Mesenchymal stem cell (in vitro differentiated cells and primary cell): ENCODE data around the gene DDIT4.
A peak's percentile ranks its signal among the peaks of the same experiment; 100 is the strongest.
"Not testable (repeated sequence)": the region's sequence is repeated elsewhere in the genome, so short reads cannot be mapped to it uniquely, and the experiment has no call there.

ENCODE experiments used
- DNase-seq: peaks from one replicate; pipeline ENCODE4 v3.0.0-alpha.2; 2013
- H2AFZ ChIP-seq: one replicate; pipeline ENCODE4 v1.6.1; 2013; ENCODE audit warnings: low read depth, mild to moderate bottlenecking, control low read depth, inconsistent platforms, low read length, moderate library complexity
- H2AK5ac ChIP-seq: 2 replicates; pipeline ENCODE4 v1.6.1; 2013; ENCODE audit warnings: low read length, moderate library complexity, mild to moderate bottlenecking, inconsistent platforms; ENCODE audit not compliant: severe bottlenecking
- H2BK120ac ChIP-seq: one replicate; pipeline ENCODE4 v1.6.1; 2013; ENCODE audit warnings: low read depth, mild to moderate bottlenecking, inconsistent platforms, low read length, moderate library complexity
- H2BK12ac ChIP-seq, 2 experiments: one replicate each; pipeline ENCODE4 v1.6.1; 2013; ENCODE audit warnings: inconsistent platforms in 2 of 2, low read length in 2 of 2, mild to moderate bottlenecking in 2 of 2, moderate library complexity in 2 of 2, control low read depth in 1 of 2
- H2BK15ac ChIP-seq: one replicate; pipeline ENCODE4 v1.6.1; 2013; ENCODE audit warnings: mild to moderate bottlenecking, low read depth, inconsistent platforms; ENCODE audit not compliant: poor library complexity, severe bottlenecking
- H2BK5ac ChIP-seq: 2 replicates; pipeline ENCODE4 v1.6.1; 2013; ENCODE audit warnings: low read depth, mild to moderate bottlenecking, low read length, control low read depth, inconsistent platforms; ENCODE audit not compliant: poor library complexity, severe bottlenecking
- H3K14ac ChIP-seq, 2 experiments: one replicate each; pipeline ENCODE4 v1.6.1; 2013; ENCODE audit warnings: inconsistent platforms in 2 of 2, low read length in 2 of 2, control low read depth in 1 of 2, mild to moderate bottlenecking in 1 of 2, moderate library complexity in 1 of 2
- H3K18ac ChIP-seq, 2 experiments: one replicate each; pipeline ENCODE4 v1.6.1; 2013; ENCODE audit warnings: inconsistent platforms in 2 of 2, low read length in 2 of 2, control low read depth in 1 of 2, low read depth in 1 of 2, mild to moderate bottlenecking in 1 of 2
- H3K23ac ChIP-seq, 2 experiments: one replicate each; pipeline ENCODE4 v1.6.1; 2013; ENCODE audit warnings: inconsistent platforms in 2 of 2, low read length in 2 of 2, mild to moderate bottlenecking in 2 of 2, moderate library complexity in 2 of 2, control low read depth in 1 of 2
- H3K27ac ChIP-seq: 2 replicates; pipeline ENCODE4 v1.5.1; 2013; ENCODE audit warnings: mild to moderate bottlenecking, moderate library complexity, low read length, control low read depth, inconsistent platforms; ENCODE audit not compliant: poor library complexity, severe bottlenecking
- H3K27me3 ChIP-seq, 2 experiments: 2 replicates each; pipeline versions ENCODE4 v1.6.1 to v1.7.0; 2013; ENCODE audit warnings: low read length in 2 of 2, mild to moderate bottlenecking in 2 of 2, moderate library complexity in 2 of 2, control low read depth in 1 of 2, inconsistent platforms in 1 of 2; ENCODE audit not compliant: control insufficient read depth in 1 of 2, insufficient read depth in 1 of 2
- H3K36me3 ChIP-seq, 2 experiments: 2 replicates each; pipeline versions ENCODE4 v1.6.1 to v1.7.0; 2013; ENCODE audit warnings: low read length in 2 of 2, control low read depth in 1 of 2, inconsistent platforms in 1 of 2, low read depth in 1 of 2, mild to moderate bottlenecking in 1 of 2; ENCODE audit not compliant: insufficient read depth in 2 of 2, control insufficient read depth in 1 of 2
- H3K4ac ChIP-seq, 2 experiments: one replicate each; pipeline ENCODE4 v1.6.1; 2013; ENCODE audit warnings: inconsistent platforms in 2 of 2, low read length in 2 of 2, mild to moderate bottlenecking in 2 of 2, moderate library complexity in 2 of 2, control low read depth in 1 of 2, low read depth in 1 of 2
- H3K4me1 ChIP-seq: 2 replicates; pipeline ENCODE4 v1.6.1; 2013; ENCODE audit warnings: low read depth, low read length, control low read depth; ENCODE audit not compliant: control insufficient read depth, insufficient read depth
- H3K4me2 ChIP-seq: 2 replicates; pipeline ENCODE4 v1.6.1; 2013; ENCODE audit warnings: low read length, mild to moderate bottlenecking, inconsistent platforms; ENCODE audit not compliant: poor library complexity, severe bottlenecking
- H3K4me3 ChIP-seq, 2 experiments: 2 replicates each; pipeline versions ENCODE4 v1.5.1 to v1.7.0; 2013; ENCODE audit warnings: low read length in 2 of 2, mild to moderate bottlenecking in 2 of 2, control low read depth in 1 of 2, low read depth in 1 of 2; ENCODE audit not compliant: insufficient read depth in 1 of 2
- H3K79me1 ChIP-seq: replicated peaks from 2 replicates; pipeline ENCODE4 v1.6.1; 2013; ENCODE audit warnings: mild to moderate bottlenecking, control low read depth, low read length, inconsistent platforms; ENCODE audit not compliant: poor library complexity, severe bottlenecking
- H3K9ac ChIP-seq: 2 replicates; pipeline ENCODE4 v1.7.0; 2013; ENCODE audit warnings: mild to moderate bottlenecking, low read length, moderate library complexity
- H3K9me3 ChIP-seq: 2 replicates; pipeline ENCODE4 v1.7.0; 2013; ENCODE audit warnings: mild to moderate bottlenecking, low read length; ENCODE audit not compliant: control insufficient read depth
- H4K8ac ChIP-seq: one replicate; pipeline ENCODE4 v1.6.1; 2013; ENCODE audit warnings: inconsistent platforms, mild to moderate bottlenecking, low read length, moderate library complexity
- H4K91ac ChIP-seq: one replicate; pipeline ENCODE4 v1.6.1; 2013; ENCODE audit warnings: mild to moderate bottlenecking, low read length, inconsistent platforms
- WGBS: methylation state at CpG from one replicate; pipeline ENCODE4 v1.1.7; 2013; ENCODE audit warnings: mixed read lengths; 5-methylcytosine and 5-hydroxymethylcytosine counted together

DDIT4 gene

GRCh38 chr10:72245949-72246525 is 27.7 kb upstream of the DDIT4 start:
- WGBS, result 89% methylated on average over 3 of the region's 3 CpGs
- H3K18ac ChIP-seq, result peak overlapping the region; percentile 85 to 91

GRCh38 chr10:72248468-72249151 is 25.1 kb upstream of the DDIT4 start:
- H2BK5ac ChIP-seq, result no peak overlapping the region

More at GRCh38 chr10:72245949-72246525, 27.7 kb upstream of the DDIT4 start:
- Histone ChIP-seq H2BK12ac (peak overlapping the region; percentile 88 to 100), H3K4me1 (peaks cover 19% of the 10 kb centered on the region), H2BK5ac (no peak overlapping the region), H3K4me3 (no peak overlapping the region), H2BK120ac (peak overlapping the region; percentile 87), H2BK15ac (peak overlapping the region; percentile 54), H3K9me3 (no peaks in the 10 kb centered on the region), H3K4me2 (no peak overlapping the region), H3K36me3 (no peaks in the 10 kb centered on the region), H2AK5ac (peak overlapping the region; percentile 49), H4K8ac (peak overlapping the region; percentile 7), H3K27me3 (no peaks in the 10 kb centered on the region), H3K79me1 (no peaks in the 10 kb centered on the region), H2AFZ (no peak overlapping the region), H3K14ac (peak overlapping the region in 1 of 2 experiments; percentile 83), H3K9ac (no peak overlapping the region), H4K91ac (peak overlapping the region; percentile 91), H3K4ac (peak overlapping the region; percentile 10 to 90), H3K27ac (no peak overlapping the region), H3K23ac (peak overlapping the region in 1 of 2 experiments; percentile 32)
- no peak for DNase-seq

GRCh38 chr10:72249176-72249862 is 24.4 kb upstream of the DDIT4 start:
- not testable (repeated sequence) for H3K79me1 ChIP-seq, H3K27ac ChIP-seq, H2AFZ ChIP-seq, H3K36me3 ChIP-seq, H2BK5ac ChIP-seq, H3K14ac ChIP-seq, H3K4me3 ChIP-seq, H3K27me3 ChIP-seq, H3K23ac ChIP-seq, H3K9me3 ChIP-seq, DNase-seq, H3K4me2 ChIP-seq
- H3K4ac ChIP-seq, result peak overlapping the region; percentile 69 to 94
- H3K4me1 ChIP-seq, result peaks cover 14% of the 10 kb centered on the region
- H4K8ac ChIP-seq, result peak overlapping the region; percentile 96
- peak overlapping the region; percentile 99 for H2BK120ac ChIP-seq
- 89% methylated on average over 15 of the region's 17 CpGs for WGBS
- peak overlapping the region; percentile 60 for H3K9ac ChIP-seq
- H2BK15ac ChIP-seq, result peak overlapping the region; percentile 87
- peak overlapping the region; percentile 29 for H2AK5ac ChIP-seq
- peak overlapping the region; percentile 72 to 98 for H2BK12ac ChIP-seq
- H4K91ac ChIP-seq, result peak overlapping the region; percentile 97
- peak overlapping the region; percentile 95 to 99 for H3K18ac ChIP-seq

More at GRCh38 chr10:72248468-72249151, 25.1 kb upstream of the DDIT4 start:
- Histone ChIP-seq H2BK120ac (peak overlapping the region; percentile 99), H3K27me3 (no peaks in the 10 kb centered on the region), H3K4me3 (peak overlapping the region in 1 of 2 experiments; percentile 37), H3K18ac (peak overlapping the region; percentile 95 to 100), H4K91ac (peak overlapping the region; percentile 99), H3K4ac (peak overlapping the region; percentile 94 to 99), H3K14ac (peak overlapping the region; percentile 65 to 89), H3K27ac (no peak overlapping the region), H4K8ac (peak overlapping the region; percentile 98), H3K9ac (peak overlapping the region; percentile 60), H2AK5ac (peak overlapping the region; percentile 42), H2BK12ac (peak overlapping the region; percentile 98), H3K9me3 (no peaks in the 10 kb centered on the region), H3K4me1 (peaks cover 16% of the 10 kb centered on the region), H3K79me1 (no peaks in the 10 kb centered on the region), H3K23ac (peak overlapping the region in 1 of 2 experiments; percentile 87), H2AFZ (no peak overlapping the region), H3K36me3 (no peaks in the 10 kb centered on the region), H3K4me2 (no peak overlapping the region), H2BK15ac (peak overlapping the region; percentile 95)
- 29% methylated on average over 10 of the region's 10 CpGs for WGBS
- peak; percentile 57 for DNase-seq

- Histone ChIP-seq H3K9me3 (no peaks in the 10 kb centered on the region), H3K27me3 (no peaks in the 10 kb centered on the region), H2BK15ac (peak overlapping the region; percentile 57), H3K36me3 (no peaks in the 10 kb centered on the region), H4K8ac (peak overlapping the region; percentile 72), H2AK5ac (no peak overlapping the region), H3K23ac (no peak overlapping the region), H3K9ac (no peak overlapping the region), H2AFZ (no peak overlapping the region), H4K91ac (peak overlapping the region; percentile 91), H3K4me1 (peaks cover 19% of the 10 kb centered on the region), H2BK12ac (peak overlapping the region; percentile 14 to 91), H3K4ac (peak overlapping the region; percentile 3 to 5), H2BK5ac (no peak overlapping the region), H3K79me1 (no peaks in the 10 kb centered on the region), H3K18ac (peak overlapping the region; percentile 11 to 81), H3K27ac (no peak overlapping the region), H2BK120ac (peak overlapping the region; percentile 15), H3K14ac (no peak overlapping the region), H3K4me2 (no peak overlapping the region), H3K4me3 (no peak overlapping the region)
- peak; percentile 62 for DNase-seq
- 91% methylated on average over 1 of the region's 1 CpG for WGBS
Observed at GRCh38 chr10:72250666-72251065, 23.1 kb upstream of the DDIT4 start.
